Mesendoderm (in vitro differentiated cells): ENCODE results near the gene MACROD2.

ENCODE experiments used
- DNase-seq: peaks from one replicate; pipeline ENCODE4 v3.0.0; 2013
- H2AK5ac ChIP-seq: 2 replicates; pipeline ENCODE4 v1.6.1; 2013; ENCODE audit warnings: low read length, inconsistent platforms
- H2BK120ac ChIP-seq: 2 replicates; pipeline ENCODE4 v1.6.1; 2013; ENCODE audit warnings: low read depth, mild to moderate bottlenecking, low read length, moderate library complexity, mixed read lengths
- H2BK15ac ChIP-seq: replicated peaks from 2 replicates; pipeline ENCODE4 v1.6.1; 2013; ENCODE audit warnings: low read depth, mild to moderate bottlenecking, moderate library complexity
- H2BK5ac ChIP-seq: 2 replicates; pipeline ENCODE4 v1.6.1; 2013; ENCODE audit warnings: low read length, inconsistent platforms
- H3K18ac ChIP-seq: 2 replicates; pipeline ENCODE4 v1.6.1; 2013; ENCODE audit warnings: mild to moderate bottlenecking, low read length, mixed read lengths
- H3K23ac ChIP-seq: one replicate; pipeline ENCODE4 v1.6.1; 2013; ENCODE audit warnings: low read length
- H3K27ac ChIP-seq: 2 replicates; pipeline ENCODE4 v1.5.1; 2013; ENCODE audit warnings: low read depth, mild to moderate bottlenecking, inconsistent platforms, low read length, moderate library complexity
- H3K27me3 ChIP-seq: 2 replicates; pipeline ENCODE4 v1.6.1; 2013; ENCODE audit warnings: low read length, control low read depth, mild to moderate bottlenecking, inconsistent platforms; ENCODE audit not compliant: insufficient read depth, poor library complexity
- H3K36me3 ChIP-seq: 2 replicates; pipeline ENCODE4 v1.6.1; 2013; ENCODE audit warnings: low read length, inconsistent platforms; ENCODE audit not compliant: control insufficient read depth, insufficient read depth
- H3K4ac ChIP-seq: one replicate; pipeline ENCODE4 v1.6.1; 2013; ENCODE audit warnings: low read depth, mild to moderate bottlenecking, low read length, moderate library complexity
- H3K4me1 ChIP-seq: 2 replicates; pipeline ENCODE4 v1.6.1; 2013; ENCODE audit warnings: low read depth, low read length, inconsistent platforms; ENCODE audit not compliant: control insufficient read depth
- H3K4me2 ChIP-seq: 2 replicates; pipeline ENCODE4 v1.6.1; 2013; ENCODE audit warnings: low read length
- H3K4me3 ChIP-seq: 2 replicates; pipeline ENCODE4 v1.5.1; 2013; ENCODE audit warnings: mild to moderate bottlenecking, low read length
- H3K56ac ChIP-seq: one replicate; pipeline ENCODE4 v1.6.1; 2013; ENCODE audit warnings: low read length
- H3K79me1 ChIP-seq: 2 replicates; pipeline ENCODE4 v1.6.1; 2013; ENCODE audit warnings: low read length, inconsistent platforms
- H3K79me2 ChIP-seq: 2 replicates; pipeline ENCODE4 v1.6.1; 2013; ENCODE audit warnings: mild to moderate bottlenecking, low read length; ENCODE audit not compliant: control insufficient read depth, insufficient read depth
- H3K9ac ChIP-seq: 2 replicates; pipeline ENCODE4 v1.6.1; 2013; ENCODE audit warnings: low read length, inconsistent platforms
- H4K5ac ChIP-seq: one replicate; pipeline ENCODE4 v1.6.1; 2013; ENCODE audit warnings: low read length
- H4K8ac ChIP-seq: one replicate; pipeline ENCODE4 v1.6.1; 2013; ENCODE audit warnings: low read depth, mild to moderate bottlenecking, control low read depth, low read length, moderate library complexity
- WGBS: extraction: QIAGEN DNeasy Blood & Tissue Kit; methylation state at CpG from one replicate; pipeline ENCODE4 v1.1.7; 2013; ENCODE audit warnings: low lambda C conversion rate, missing lambda C conversion rate; ENCODE audit not compliant: insufficient coverage; ENCODE audit errors: extremely low coverage; 5-methylcytosine and 5-hydroxymethylcytosine counted together

The MACROD2 gene

DNA sequence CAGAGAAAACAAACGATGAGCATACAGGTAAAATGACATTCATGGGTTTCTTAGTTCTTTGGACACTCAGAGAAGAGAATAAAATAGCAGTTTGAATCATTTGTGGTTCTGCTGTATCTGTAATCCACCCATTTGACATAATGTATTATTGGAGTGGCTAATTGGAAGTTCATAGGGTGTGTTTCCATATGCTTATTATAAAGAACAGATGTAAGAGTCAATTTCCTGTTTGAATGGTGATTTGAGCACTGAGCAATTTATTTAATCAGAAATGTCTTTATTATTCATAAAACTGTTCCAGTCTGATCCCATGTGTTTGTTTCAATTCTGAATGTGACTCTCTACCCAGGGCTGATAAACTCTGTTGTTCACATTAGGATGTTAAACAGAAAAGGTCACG lies 1638.8 kb downstream of the MACROD2 start:
- no peaks in the 10 kb centered on the region for H3K79me1 ChIP-seq
- H3K4ac ChIP-seq: no peak overlapping the region
- no peak overlapping the region for H3K18ac ChIP-seq
- no CpG with 5 or more reads among the region's 2 CpGs for WGBS
- no peak overlapping the region for H3K9ac ChIP-seq
- no peak overlapping the region for H2BK120ac ChIP-seq
- no peak for DNase-seq
- no peak overlapping the region for H3K4me3 ChIP-seq
- H2BK15ac ChIP-seq: no peak overlapping the region
- no peak overlapping the region for H4K8ac ChIP-seq
- no peak overlapping the region for H2BK5ac ChIP-seq
- H3K27ac ChIP-seq: no peak overlapping the region
- H3K4me2 ChIP-seq: no peak overlapping the region
- H3K36me3 ChIP-seq: no peaks in the 10 kb centered on the region
- H4K5ac ChIP-seq: no peak overlapping the region
- no peak overlapping the region for H2AK5ac ChIP-seq
- H3K27me3 ChIP-seq: no peaks in the 10 kb centered on the region
- no peak overlapping the region for H3K23ac ChIP-seq
- no peaks in the 10 kb centered on the region for H3K4me1 ChIP-seq
- H3K79me2 ChIP-seq: no peaks in the 10 kb centered on the region
- no peak overlapping the region for H3K56ac ChIP-seq

DNA sequence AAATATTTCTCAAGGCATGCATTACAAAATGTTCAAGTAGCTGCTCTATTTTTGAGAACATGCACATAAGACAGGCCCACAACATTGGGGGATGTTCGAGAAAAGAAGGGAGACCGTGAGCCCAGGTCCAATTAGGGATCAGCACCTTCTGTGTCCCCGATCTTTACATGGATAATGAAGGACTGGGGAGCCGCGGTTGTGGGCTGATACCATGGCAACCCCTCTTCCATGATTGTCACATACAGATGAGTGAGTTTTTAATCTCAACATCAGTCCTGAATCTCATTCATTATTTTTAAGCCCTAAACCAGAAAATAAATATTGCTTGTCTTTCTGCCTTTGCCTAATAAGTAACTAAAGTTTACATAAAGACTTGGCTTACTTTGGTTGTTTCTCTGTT lies 1642.2 kb downstream of the MACROD2 start:
- Histone ChIP-seq H2AK5ac (no peak overlapping the region), H3K23ac (no peak overlapping the region), H2BK15ac (no peak overlapping the region), H3K4me3 (no peak overlapping the region), H3K9ac (no peak overlapping the region), H3K79me2 (no peaks in the 10 kb centered on the region), H3K27ac (no peak overlapping the region), H3K4ac (no peak overlapping the region), H3K4me2 (no peak overlapping the region), H3K27me3 (no peaks in the 10 kb centered on the region), H2BK120ac (no peak overlapping the region), H2BK5ac (no peak overlapping the region), H3K79me1 (no peaks in the 10 kb centered on the region), H3K18ac (no peak overlapping the region), H3K4me1 (no peaks in the 10 kb centered on the region), H3K36me3 (no peaks in the 10 kb centered on the region), H4K8ac (no peak overlapping the region), H3K56ac (no peak overlapping the region), H4K5ac (no peak overlapping the region)
- DNase-seq: no peak
- WGBS: no CpG with 5 or more reads among the region's 5 CpGs

GRCh38 chr20:15637950-15638754 lies 1642.8 kb downstream of the MACROD2 start:
- H3K4me2 ChIP-seq: no peak overlapping the region
- H4K5ac ChIP-seq: no peak overlapping the region
- no peaks in the 10 kb centered on the region for H3K27me3 ChIP-seq
- no peak overlapping the region for H4K8ac ChIP-seq
- no peaks in the 10 kb centered on the region for H3K79me2 ChIP-seq
- H3K56ac ChIP-seq: no peak overlapping the region
- H3K36me3 ChIP-seq: no peaks in the 10 kb centered on the region
- H3K4ac ChIP-seq: no peak overlapping the region
- no peaks in the 10 kb centered on the region for H3K79me1 ChIP-seq
- no CpG with 5 or more reads among the region's 5 CpGs for WGBS
- H2BK15ac ChIP-seq: no peak overlapping the region
- H3K9ac ChIP-seq: no peak overlapping the region
- H2BK5ac ChIP-seq: no peak overlapping the region
- no peak overlapping the region for H3K4me3 ChIP-seq
- H3K18ac ChIP-seq: no peak overlapping the region
- H3K27ac ChIP-seq: no peak overlapping the region
- H3K23ac ChIP-seq: no peak overlapping the region
- no peak overlapping the region for H2AK5ac ChIP-seq
- no peak overlapping the region for H2BK120ac ChIP-seq
- H3K4me1 ChIP-seq: no peaks in the 10 kb centered on the region
- DNase-seq: peak; percentile 45

GRCh38 chr20:15638816-15639215 lies 1643.5 kb downstream of the MACROD2 start:
- Histone ChIP-seq H3K4me1 (no peaks in the 10 kb centered on the region), H3K9ac (no peak overlapping the region)

GRCh38 chr20:15639839-15640238 lies 1644.5 kb downstream of the MACROD2 start:
- Histone ChIP-seq H3K79me1 (no peaks in the 10 kb centered on the region), H3K56ac (no peak overlapping the region), H3K4me1 (no peaks in the 10 kb centered on the region), H3K4me3 (no peak overlapping the region), H3K4ac (no peak overlapping the region), H3K9ac (no peak overlapping the region), H3K4me2 (no peak overlapping the region), H3K18ac (no peak overlapping the region), H4K8ac (no peak overlapping the region), H3K36me3 (no peaks in the 10 kb centered on the region), H2BK120ac (no peak overlapping the region), H3K79me2 (no peaks in the 10 kb centered on the region), H2BK15ac (no peak overlapping the region), H2AK5ac (no peak overlapping the region), H4K5ac (no peak overlapping the region), H3K27me3 (no peaks in the 10 kb centered on the region), H2BK5ac (no peak overlapping the region), H3K27ac (no peak overlapping the region), H3K23ac (no peak overlapping the region)
- WGBS: 100% methylated on average over 1 of the region's 1 CpG
- no peak for DNase-seq

More at GRCh38 chr20:15638816-15639215, 1643.5 kb downstream of the MACROD2 start:
- Histone ChIP-seq H3K23ac (no peak overlapping the region), H2AK5ac (no peak overlapping the region), H3K4ac (no peak overlapping the region), H3K56ac (no peak overlapping the region), H2BK5ac (no peak overlapping the region), H4K5ac (no peak overlapping the region), H4K8ac (no peak overlapping the region), H3K27ac (no peak overlapping the region), H3K18ac (no peak overlapping the region), H3K79me1 (no peaks in the 10 kb centered on the region), H2BK120ac (no peak overlapping the region), H3K4me3 (no peak overlapping the region), H3K79me2 (no peaks in the 10 kb centered on the region), H3K4me2 (no peak overlapping the region), H3K36me3 (no peaks in the 10 kb centered on the region), H2BK15ac (no peak overlapping the region), H3K27me3 (no peaks in the 10 kb centered on the region)
- no peak for DNase-seq
- no CpG with 5 or more reads among the region's 5 CpGs for WGBS

GRCh38 chr20:15642109-15642508 lies 1646.8 kb downstream of the MACROD2 start:
- no peak overlapping the region for H3K23ac ChIP-seq
- no peaks in the 10 kb centered on the region for H3K36me3 ChIP-seq
- no peak overlapping the region for H2BK120ac ChIP-seq
- H3K9ac ChIP-seq: no peak overlapping the region
- H3K4ac ChIP-seq: no peak overlapping the region
- no peak overlapping the region for H3K18ac ChIP-seq
- H2BK15ac ChIP-seq: no peak overlapping the region
- H3K56ac ChIP-seq: no peak overlapping the region
- H3K79me1 ChIP-seq: no peaks in the 10 kb centered on the region
- no peaks in the 10 kb centered on the region for H3K27me3 ChIP-seq
- H3K4me2 ChIP-seq: no peak overlapping the region
- no peak for DNase-seq
- H4K8ac ChIP-seq: no peak overlapping the region
- no peaks in the 10 kb centered on the region for H3K4me1 ChIP-seq
- no peak overlapping the region for H2BK5ac ChIP-seq
- H2AK5ac ChIP-seq: no peak overlapping the region
- no peak overlapping the region for H3K4me3 ChIP-seq
- H3K27ac ChIP-seq: no peak overlapping the region
- WGBS: no CpG with 5 or more reads among the region's 6 CpGs
- H3K79me2 ChIP-seq: no peaks in the 10 kb centered on the region
- no peak overlapping the region for H4K5ac ChIP-seq
